Measurements from ENCODE around the gene ANKRD44.
"Not testable (repeated sequence)": the region's sequence is repeated elsewhere in the genome, so short reads cannot be mapped to it uniquely, and the experiment has no call there.

ANKRD44 gene

DNA sequence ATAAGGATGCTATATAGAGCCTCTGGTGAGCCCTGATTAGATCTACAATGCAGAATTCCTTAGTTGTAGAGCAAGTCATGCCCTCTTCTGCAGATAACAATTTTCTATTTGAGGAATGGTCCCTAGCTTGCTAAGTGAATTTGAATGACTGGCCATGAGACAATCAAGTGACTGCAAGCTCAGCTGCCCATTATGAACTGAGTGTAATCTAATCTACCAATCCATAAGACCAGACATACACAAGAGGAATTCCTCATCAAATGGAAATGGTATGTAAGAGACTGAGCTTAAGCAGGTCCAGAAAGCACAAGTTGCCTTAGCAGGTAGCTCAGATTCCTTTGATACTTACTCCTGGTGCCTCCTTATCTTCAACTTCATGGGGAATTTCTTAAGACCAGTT lies 4.8 kb upstream of the ANKRD44 start:
- no peak for DNase-seq (ENCODE audit: low read depth)

DNA sequence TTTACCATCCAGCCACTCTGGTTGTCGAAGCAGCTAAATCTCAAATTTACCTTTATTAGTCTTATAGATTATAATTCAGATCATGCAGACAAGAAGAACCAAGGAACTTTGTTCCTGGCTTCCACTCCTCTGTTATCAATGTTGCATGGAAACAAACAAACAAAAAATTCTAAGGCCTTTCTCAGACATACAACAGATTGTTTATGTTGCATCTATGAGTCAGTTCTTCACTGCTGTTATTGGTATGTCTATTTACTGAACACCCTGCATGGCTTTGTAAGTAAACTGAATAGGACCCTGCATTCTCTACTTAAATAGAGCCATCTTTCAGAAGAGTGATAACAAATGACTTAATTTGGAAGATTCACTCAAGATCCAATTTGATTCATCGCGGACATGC lies 1.6 kb upstream of the ANKRD44 start:
- DNase-seq (ENCODE audit: low read depth), result no peak

DNA sequence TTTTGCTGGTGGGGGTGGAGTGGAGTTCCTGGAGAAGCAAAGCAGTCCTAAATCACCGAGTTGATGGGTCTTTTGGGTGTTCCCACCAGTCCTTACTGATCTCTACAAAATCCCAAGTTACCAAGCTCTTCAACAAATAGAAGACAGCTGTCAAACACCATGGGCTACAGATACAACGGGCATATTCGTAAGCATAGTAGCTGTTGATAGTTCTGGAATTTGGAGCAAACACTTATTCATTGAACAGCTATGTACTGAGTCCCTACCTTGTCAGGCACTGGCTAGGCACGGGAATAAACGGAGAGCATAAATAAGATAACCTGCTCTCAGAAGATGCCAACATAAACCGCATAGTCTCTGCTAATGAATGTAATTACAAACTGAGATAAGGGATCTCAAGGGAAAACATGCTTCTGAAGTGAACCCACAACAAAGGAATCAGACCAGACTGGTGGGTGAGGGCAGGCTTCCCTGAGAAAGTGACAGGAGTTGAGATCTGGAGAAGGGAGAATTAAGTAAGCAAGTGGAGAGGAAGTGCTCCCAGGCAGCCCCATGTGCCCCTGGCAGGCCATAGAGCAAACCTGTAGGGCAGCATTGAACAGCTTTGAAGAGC lies 947 bp upstream of the ANKRD44 start:
- DNase-seq (ENCODE audit: low read depth), result no peak

DNA sequence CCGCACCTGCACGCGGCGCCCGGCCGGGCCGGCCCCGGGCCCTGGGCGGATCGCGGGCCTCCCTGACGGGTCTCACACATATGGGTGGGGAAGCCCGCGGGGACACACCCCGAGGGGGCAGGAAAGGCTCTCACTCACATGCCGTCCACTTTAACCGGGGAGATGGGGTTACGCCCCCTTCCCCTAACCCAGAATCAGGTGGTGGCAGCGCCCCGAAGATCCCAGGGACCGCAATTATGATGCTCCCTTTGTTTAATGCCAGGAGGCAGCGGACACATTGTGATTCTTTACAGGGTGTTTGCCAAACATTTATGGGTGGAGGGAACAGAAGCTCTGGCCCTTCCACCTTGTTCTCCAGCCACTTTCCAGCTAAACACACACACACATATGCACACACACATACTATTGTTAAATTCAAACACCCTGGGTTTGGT lies 424 bp upstream of the ANKRD44 start:
- DNase-seq (ENCODE audit: low read depth), result no peak

DNA sequence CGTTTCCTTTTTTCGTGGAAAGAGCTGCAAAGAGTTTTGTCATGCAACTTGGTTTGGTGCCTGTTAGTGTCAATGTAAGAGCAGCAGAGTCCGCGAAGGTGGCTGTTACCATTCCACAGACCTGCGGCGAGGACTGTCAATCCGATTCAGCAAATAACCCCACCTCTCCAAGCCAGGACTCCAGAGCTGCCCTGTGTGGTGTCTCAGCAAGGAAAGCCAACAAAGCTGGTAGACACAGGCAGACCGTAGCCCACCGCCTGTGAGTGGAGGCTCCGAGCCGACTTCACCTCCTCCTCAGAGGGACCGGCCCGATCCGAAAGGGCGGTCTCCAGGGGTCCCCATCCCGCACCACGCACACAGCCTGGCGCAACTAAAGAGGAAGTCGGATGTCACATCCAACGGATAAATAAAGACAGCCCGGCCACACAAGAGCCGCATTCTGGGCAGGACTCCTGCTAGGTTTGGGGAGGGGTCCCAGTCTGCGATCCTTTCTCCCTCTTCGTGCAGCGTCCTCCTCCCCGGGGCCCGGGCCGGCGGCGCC lies 819 bp downstream of the ANKRD44 start:
- DNase-seq (ENCODE audit: low read depth), result no peak

DNA sequence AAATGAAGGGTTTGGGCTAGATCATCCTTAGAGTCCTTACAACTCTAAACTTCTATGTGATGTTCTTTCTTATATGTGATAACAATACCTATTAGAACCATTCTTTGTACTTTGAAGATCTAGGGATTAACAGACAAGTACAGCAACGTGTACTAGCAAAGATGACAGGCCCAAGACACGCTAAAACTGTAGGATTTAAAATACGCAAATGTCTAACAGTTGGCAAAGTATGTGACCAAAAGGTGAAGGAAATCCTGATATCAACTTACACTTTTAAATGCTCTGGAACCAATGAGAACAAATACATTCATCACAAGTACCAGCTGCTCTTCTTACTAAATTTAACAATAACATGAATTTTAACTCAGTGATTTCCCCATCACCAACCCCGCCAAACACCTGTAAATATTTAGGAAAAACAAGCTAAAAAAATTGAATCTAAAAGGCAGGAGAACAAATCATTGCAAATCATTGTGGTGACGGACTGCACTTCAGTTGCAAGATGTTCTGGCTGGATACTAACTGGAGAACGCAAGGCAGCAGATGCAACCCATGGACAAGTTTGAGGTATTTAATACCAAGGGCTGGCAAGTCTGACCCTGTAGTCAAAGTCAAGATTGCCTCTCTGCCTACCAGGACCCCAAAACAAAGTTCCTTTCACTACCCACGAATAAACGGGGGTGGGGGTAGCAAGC lies 1.4 kb downstream of the ANKRD44 start:
- DNase-seq (ENCODE audit: low read depth), result no peak

DNA sequence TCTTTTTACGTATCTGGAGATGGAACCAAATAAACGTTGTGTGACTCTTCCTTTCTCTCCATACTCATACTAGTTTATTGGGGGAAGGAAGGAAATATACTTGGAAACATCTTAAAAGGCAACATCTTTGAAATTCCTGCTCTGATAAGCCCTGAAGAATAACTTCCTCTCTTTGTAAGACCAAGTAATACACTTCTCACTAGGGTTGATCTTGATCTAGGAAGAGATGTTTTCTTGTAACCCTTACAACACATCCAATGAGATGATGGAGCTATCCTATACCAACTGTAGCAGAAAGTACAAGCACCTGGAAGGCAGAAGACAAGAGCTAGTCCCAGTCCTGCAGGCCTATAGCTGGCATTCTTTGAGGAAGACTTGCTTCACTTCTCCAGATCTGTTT lies 2.0 kb downstream of the ANKRD44 start:
- no peak for DNase-seq (ENCODE audit: low read depth)

DNA sequence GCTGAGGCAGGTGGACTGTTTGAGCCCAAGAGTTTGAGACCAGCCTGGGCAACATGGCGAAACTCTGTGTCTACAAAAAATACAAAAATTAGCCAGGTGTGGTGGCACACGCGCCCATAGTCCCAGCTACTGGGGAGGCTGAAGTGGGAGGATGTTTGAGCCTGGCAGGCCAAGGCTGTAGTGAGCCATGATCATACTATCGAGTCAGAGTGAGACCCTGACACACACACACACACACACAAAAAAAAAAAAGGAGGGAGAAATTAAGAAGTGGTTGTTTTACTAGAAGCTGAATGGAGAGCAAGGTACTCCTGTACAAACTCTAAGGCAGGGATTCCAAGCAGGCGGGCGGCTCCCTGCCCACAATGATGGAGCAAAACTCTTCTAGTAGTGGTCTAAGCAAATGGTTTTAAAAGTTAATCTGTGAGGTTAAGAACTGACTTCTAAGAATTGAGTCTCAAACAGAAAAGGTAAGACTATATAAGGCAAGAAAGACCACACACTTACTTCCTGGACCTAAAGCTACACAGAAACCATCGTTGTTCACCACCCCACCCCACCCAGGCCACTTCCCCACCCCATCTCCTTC lies 2.6 kb downstream of the ANKRD44 start:
- no peak for DNase-seq (ENCODE audit: low read depth)

DNA sequence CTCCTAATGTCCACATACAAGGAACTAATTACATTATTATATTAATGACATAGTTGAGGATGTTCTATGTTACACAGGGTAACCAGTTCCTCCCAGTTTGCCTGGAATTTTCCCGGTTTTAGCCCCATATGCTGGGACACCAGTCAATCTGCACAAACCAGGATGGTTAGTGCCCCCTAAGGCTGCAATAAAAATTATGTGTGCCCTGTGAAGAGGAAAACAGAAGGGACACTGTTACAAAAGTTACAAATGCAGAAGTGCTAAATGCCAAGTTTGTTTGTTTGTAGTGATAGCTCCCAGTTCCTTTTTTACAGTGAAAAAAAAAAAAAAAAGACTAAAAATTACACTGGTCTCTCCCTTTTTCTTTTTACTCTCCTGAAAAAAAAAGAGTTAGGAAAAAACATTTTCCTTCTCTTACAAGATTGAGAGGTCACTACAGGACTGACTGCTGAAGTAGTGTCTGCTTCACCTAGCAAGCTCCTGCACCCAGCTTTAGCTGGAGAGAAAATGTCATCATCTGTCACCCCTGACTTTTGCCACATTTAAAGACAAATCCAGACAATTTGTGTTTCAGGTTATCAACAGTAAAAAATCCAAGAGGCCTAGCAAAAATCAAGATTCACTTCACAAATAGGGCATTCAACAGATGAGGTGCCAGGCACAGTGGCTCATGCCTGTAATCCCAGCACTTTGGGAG lies 3.2 kb downstream of the ANKRD44 start:
- no peak for DNase-seq (ENCODE audit: low read depth)

DNA sequence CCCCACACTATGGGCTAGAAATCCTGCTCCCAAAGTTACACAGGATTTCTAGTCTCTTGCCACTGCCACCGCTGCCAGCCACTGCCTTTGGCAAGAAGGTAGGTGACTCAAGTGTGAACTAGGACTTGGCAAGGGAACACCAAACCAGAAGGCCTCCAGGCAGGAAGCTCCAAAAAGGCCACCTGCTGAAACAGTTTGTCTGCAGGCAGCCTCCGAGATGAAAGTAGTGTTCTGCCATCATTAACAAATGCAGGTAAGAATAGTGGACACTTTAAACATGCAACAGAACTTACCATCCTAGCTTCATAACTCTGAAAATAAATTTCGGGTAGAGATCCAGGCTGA lies 3.9 kb downstream of the ANKRD44 start:
- DNase-seq (ENCODE audit: low read depth), result no peak

DNA sequence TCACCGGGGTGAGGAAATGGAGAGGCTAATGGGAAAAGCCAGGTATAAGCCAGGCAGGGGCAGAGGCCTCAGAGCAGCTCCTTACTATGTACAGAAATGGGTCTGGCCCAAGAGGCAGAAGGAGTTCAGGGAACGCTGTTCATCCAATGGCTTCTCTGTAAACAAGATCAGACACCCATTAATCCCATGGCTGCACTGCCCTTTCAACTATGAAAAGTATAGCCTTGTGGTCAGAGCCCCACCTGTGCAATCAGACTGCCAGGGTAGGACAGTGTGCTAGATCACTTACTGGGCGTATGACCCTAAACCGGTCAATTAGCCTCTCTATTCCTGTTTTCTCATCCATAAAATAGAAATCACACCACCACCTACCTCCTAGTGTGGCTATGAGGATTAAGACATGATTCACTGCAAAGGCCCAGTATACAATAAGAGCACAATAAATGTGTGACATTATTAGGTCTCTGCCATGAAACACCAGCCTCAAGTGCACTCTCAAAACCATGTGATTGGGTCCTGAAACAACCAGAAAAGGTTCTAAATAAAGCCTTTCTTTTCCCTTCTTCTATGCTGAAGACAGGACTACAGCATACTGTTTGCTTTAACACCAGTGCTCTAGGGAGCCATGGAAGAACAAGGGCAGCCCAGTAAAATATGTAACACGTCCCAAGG lies 4.4 kb downstream of the ANKRD44 start:
- no peak for DNase-seq (ENCODE audit: low read depth)

DNA sequence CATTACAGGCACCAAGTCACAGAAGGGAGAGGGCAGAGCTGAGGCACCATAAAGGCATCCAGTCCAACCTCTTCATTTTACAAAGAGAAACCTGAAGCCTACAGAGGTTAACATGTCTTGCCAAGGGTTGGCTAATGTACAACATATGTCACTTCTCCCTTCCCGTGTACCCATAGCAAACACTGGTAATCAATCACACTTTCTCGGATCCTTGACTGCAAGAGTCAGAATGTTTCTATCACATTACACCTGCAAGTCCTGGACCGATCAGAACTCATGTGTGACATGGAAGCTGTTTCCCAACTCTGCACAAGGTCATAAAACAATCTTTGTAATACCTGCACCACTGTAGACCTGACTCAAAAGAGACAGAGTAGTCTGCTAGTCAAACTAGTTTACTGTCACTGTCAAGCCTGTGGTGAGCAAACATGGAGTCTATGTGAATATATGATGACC lies 6.0 kb downstream of the ANKRD44 start:
- DNase-seq (ENCODE audit: low read depth), result no peak

DNA sequence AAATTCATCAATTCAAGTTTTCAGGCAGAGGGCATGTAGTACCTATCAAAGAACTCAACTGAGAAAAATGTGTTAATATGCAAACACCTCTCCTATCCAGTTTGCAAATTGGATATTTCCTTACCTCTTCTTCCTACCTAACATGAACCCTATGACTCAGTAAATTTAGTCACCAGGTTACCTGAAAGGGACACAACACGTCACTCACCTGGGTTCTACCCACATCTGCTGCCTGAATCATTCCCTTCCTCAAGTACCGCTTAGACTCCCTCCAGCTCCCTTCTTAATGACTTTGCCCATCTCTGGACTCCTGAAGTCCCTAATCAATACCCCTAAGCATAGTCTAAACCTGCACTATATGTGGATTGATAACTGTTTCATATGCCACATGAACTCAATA lies 10.4 kb downstream of the ANKRD44 start:
- DNase-seq (ENCODE audit: low read depth), result no peak

DNA sequence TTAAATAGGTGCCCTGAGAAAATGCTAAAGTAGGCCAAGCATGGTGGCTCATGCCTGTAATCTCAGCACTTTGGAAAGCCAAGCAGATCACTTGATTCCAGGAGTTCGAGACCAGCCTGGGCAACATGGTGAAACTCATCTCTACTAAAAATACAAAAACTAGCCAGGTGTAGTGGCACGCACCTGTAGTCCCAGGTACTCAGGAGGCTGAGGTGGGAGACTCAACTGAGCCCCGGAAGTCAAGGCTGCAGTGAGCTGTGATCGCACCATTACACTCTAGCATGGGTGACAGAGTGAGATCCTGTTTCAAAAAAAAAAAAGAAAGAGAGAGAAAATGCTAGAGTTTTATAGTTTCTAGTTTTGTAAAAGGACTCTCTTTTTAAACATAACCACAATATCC lies 12.0 kb downstream of the ANKRD44 start:
- no peak for DNase-seq (ENCODE audit: low read depth)

DNA sequence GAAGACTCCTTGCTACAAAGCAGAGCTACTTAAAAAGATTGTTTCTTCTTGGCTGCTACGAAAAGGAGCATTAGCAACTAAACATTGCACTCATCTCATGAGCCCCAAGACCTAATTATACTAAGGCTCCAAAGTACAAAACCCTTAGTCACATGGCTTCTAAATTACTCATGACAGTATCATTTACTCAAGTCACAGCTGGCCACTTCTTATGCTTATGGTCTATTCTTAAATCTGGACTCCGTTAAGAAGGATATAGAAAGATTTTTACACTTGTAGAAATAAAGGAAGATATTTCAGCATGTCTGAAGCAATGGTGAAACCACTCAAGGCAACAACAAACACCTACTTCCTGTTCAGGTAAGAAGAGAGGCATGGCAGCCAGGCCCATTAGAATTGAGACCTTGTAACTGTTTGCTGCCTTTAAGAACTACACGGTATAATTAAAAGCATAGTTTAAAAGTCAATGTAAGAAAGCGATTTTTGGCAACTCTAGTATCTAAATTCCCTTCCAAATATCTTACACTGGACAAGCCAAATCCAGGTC lies 12.7 kb downstream of the ANKRD44 start:
- no peak for DNase-seq (ENCODE audit: low read depth)

DNA sequence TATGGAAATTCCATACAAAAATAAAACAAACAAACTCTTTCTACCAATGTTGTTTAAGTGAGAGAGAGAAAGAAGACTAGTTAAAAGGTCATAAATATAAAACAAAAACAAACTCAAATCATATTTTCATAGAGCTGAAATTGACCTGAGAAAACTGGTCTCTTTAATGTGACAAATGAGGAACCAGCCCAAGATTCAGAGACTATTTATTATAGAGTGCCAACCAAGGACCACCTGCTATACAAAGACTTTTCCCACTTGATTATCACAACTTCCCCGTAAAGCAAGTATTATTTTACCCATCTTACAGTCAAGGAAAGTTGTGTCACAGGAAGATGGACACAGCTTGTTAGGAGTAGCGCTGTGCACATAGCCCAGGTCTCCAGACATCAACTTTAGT lies 13.3 kb downstream of the ANKRD44 start:
- DNase-seq (ENCODE audit: low read depth), result no peak

DNA sequence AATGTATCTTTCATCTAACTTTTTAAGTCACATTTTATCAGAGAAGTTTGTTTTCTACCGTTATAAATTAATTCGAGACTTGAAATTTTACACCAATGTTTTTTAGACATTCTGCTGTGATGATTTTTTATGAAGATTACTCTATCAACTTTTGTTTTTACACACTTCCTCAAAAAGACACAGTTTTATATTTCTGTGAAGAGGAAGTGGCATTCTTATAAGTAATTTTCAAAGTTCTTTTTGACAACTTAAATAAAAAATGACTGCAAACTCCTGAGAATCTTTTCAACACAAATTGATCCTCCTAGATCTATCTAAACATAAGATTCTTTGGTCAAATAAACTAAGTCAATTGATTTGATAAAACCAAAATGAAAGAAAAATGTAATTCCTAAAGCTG lies 13.7 kb downstream of the ANKRD44 start:
- DNase-seq (ENCODE audit: low read depth), result no peak

DNA sequence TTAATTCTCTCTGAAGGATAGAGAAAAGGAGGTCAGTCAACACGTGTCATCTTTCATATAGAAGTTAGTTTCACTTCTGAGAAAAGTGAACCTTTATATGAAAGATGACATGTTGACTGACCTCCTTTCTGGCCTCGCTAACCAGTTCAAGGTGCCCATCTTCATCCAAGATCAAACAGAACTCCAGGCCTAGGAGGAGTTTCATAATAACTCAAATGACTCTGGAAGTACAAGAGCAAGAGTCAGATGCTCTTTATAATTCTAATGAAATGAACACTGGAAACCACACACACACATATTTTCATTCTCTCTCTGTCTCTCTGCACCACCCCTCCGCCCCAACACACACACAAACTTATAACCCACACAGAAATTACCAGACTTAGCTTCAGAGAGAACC lies 16.3 kb downstream of the ANKRD44 start:
- no peak for DNase-seq (ENCODE audit: low read depth)

DNA sequence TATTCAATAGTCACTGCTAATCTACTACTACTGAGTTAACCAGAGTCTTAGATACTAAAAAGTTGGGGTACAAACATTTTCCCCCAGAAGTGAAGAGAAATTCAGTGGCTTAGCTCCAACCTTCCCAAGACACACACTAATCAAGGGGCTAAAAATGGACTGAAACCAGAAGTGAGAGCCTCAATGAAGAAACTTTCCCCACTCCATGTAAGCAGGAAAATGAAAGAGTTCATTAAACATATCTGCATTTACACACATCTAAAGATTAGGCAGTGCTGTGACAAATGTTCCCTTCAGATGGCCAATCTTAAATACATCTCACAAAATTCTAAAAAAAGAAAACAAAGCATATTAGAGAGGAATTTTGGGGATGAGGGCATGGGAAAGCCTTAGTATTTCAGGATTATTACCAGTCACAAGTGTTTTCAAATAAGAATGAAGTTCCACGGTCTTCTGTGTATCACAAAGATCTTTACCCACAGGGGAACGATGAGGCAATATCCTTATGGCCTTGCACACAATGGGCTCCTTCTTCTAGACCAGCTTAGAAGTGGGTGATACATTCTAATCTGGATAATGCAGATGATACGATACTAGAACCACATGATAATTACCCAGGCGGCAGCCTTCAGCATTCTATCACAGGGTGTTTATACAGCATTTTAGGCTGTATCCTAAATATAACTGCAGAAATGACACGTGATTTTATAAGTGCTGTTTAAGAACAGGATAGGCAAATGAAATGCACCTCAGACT lies 17.1 kb downstream of the ANKRD44 start:
- DNase-seq (ENCODE audit: low read depth), result no peak

DNA sequence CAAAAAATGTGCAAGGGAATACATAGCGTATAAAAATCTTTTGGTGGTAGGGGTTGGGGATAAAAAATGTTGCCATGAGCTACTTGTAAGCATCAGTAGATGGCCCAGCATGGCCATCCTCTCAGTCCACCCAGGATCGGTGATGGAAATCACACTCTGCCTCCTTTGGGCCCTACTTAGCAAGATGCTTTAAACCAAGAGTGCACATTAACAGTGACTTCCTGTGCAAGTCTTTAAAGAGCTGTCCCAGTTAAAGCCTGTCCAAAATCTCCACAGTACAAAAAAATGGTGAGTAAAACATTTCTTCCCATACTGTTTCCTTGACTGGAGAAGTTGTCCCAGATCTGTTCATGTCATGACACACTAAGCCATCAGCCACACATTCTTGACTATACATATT lies 18.0 kb downstream of the ANKRD44 start:
- no peak for DNase-seq (ENCODE audit: low read depth)

DNA sequence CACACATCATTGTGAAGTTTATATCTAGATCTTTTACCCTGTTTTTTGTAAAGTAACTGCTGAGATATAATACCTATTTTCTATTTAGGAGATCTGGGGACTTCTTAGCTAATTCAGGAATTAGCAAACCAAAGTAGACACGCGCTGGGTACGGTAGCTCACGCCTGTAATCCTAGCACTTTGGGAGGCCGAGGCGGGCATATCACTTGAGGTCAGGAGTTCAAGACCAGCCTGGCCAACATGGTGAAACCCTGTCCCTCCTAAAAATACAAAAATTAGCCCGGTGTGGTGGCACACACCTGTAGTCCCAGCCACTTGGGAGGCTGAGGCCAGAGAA lies 23.0 kb downstream of the ANKRD44 start:
- not testable (repeated sequence) for DNase-seq (ENCODE audit: low read depth)

Measured in activated T-helper 9 cell treated with anti-CD3 and anti-CD28 coated beads, Interleukin-2, amount 50 U/mL, for 16 hours (primary cell).